Measurements from ENCODE around the gene COX5A.

The COX5A gene

GRCh38 chr15:74893627-74894026, 44.2 kb downstream of the COX5A start:
- no peak for TF ChIP-seq SPI1 (IDR thresholded peaks at IDR 0.05; ENCODE audit: borderline replicate concordance, low read depth)
- TF ChIP-seq REST (IDR thresholded peaks at IDR 0.05; ENCODE audit: insufficient replicate concordance, low read depth) = no peak
- TF ChIP-seq POLR2AphosphoS5 (IDR thresholded peaks at IDR 0.05; ENCODE audit: low read depth) = no peak
- TF ChIP-seq CTCF (IDR thresholded peaks at IDR 0.05; ENCODE audit: insufficient read depth, low read length) = no peak
- no peak for TF ChIP-seq GABPA (IDR thresholded peaks at IDR 0.05; ENCODE audit: low read depth)
- no peak overlapping the region for H3K27ac ChIP-seq (replicated peaks)
- H3K4me3 ChIP-seq (replicated peaks; ENCODE audit: insufficient read depth, low read length) = no peak overlapping the region
- no peak for DNase-seq (ENCODE audit: low read depth in 1 of 2, low spot score in 1 of 2)
- no peaks in the 10 kb centered on the region for H3K27me3 ChIP-seq (ENCODE audit: insufficient read depth, poor library complexity, severe bottlenecking)

- DNase-seq (ENCODE audit: low read depth in 1 of 2, low spot score in 1 of 2) = no peak
- TF ChIP-seq CTCF (IDR thresholded peaks at IDR 0.05; ENCODE audit: insufficient read depth, low read length) (no peak), REST (IDR thresholded peaks at IDR 0.05; ENCODE audit: insufficient replicate concordance, low read depth) (no peak), GABPA (IDR thresholded peaks at IDR 0.05; ENCODE audit: low read depth) (no peak), SPI1 (IDR thresholded peaks at IDR 0.05; ENCODE audit: borderline replicate concordance, low read depth) (no peak), POLR2AphosphoS5 (IDR thresholded peaks at IDR 0.05; ENCODE audit: low read depth) (no peak)
- Histone ChIP-seq H3K4me3 (replicated peaks; ENCODE audit: insufficient read depth, low read length) (no peak overlapping the region), H3K27ac (replicated peaks) (no peak overlapping the region), H3K27me3 (ENCODE audit: insufficient read depth, poor library complexity, severe bottlenecking) (no peaks in the 10 kb centered on the region)
Observed at GRCh38 chr15:74892931-74893330, 44.9 kb downstream of the COX5A start.

GRCh38 chr15:74892313-74892712, 45.6 kb downstream of the COX5A start:
- DNase-seq (ENCODE audit: low read depth in 1 of 2, low spot score in 1 of 2) = no peak
- no peak overlapping the region for H3K4me3 ChIP-seq (replicated peaks; ENCODE audit: insufficient read depth, low read length)
- H3K27ac ChIP-seq (replicated peaks) = no peak overlapping the region
- TF ChIP-seq SPI1 (IDR thresholded peaks at IDR 0.05; ENCODE audit: borderline replicate concordance, low read depth) = no peak
- no peak for TF ChIP-seq REST (IDR thresholded peaks at IDR 0.05; ENCODE audit: insufficient replicate concordance, low read depth)
- TF ChIP-seq CTCF (IDR thresholded peaks at IDR 0.05; ENCODE audit: insufficient read depth, low read length) = no peak
- no peak for TF ChIP-seq POLR2AphosphoS5 (IDR thresholded peaks at IDR 0.05; ENCODE audit: low read depth)
- no peak for TF ChIP-seq GABPA (IDR thresholded peaks at IDR 0.05; ENCODE audit: low read depth)
- H3K27me3 ChIP-seq (ENCODE audit: insufficient read depth, poor library complexity, severe bottlenecking) = no peaks in the 10 kb centered on the region
